NB4 (cell line): ENCODE measurements around the gene RAC3.

ENCODE experiments used
- DNase-seq: peaks from one replicate; pipeline ENCODE4 v3.0.0; 2010; ENCODE audit warnings: low read depth
- H3K4me3 ChIP-seq: one replicate; pipeline ENCODE4 v1.5.1; 2011; ENCODE audit warnings: mild to moderate bottlenecking, low read depth, low read length, moderate library complexity
- MYC ChIP-seq: IDR thresholded peaks from 2 replicates; pipeline ENCODE4 v1.6.1; 2011; ENCODE audit warnings: low read depth, low read length
- POLR2A ChIP-seq: IDR thresholded peaks from 2 replicates; pipeline ENCODE4 v1.6.1; 2011; ENCODE audit warnings: mild to moderate bottlenecking; ENCODE audit not compliant: insufficient read length; ENCODE audit errors: extremely low read depth
- TF ChIP-seq, protein P1 (sequence below): IDR thresholded peaks from one replicate; pipeline ENCODE4 v1.5.1; 2012; ENCODE audit warnings: low read depth, low read length
- TF ChIP-seq, protein P2 (sequence below): IDR thresholded peaks from 2 replicates; pipeline ENCODE4 v1.6.1; 2011; ENCODE audit warnings: low read depth, low read length

Gene RAC3

DNA sequence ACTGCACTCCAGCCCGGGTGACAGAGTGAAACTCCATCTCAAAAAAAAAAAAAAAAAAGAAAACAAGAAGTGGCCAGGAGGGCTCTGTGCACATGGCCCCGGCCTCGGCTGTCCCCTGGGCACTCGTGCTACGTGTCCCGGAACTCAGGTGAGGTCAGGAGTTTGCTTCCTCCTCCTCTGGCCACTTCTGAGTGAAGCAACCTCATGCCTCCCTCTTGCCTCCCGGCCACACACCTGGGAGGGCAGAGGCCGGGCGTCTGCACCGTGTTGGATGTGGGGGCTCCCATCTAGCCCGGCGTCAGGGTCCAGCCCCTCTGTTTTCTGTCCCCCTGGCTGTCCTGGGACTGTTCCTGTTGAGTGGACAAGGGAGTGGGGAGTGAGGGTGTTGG is 31.9 kb upstream of the RAC3 start:
- no peak for DNase-seq
- H3K4me3 ChIP-seq, result no peak overlapping the region
- TF ChIP-seq MYC (no peak), POLR2A (no peak)
- TF ChIP-seq, protein P1, sequence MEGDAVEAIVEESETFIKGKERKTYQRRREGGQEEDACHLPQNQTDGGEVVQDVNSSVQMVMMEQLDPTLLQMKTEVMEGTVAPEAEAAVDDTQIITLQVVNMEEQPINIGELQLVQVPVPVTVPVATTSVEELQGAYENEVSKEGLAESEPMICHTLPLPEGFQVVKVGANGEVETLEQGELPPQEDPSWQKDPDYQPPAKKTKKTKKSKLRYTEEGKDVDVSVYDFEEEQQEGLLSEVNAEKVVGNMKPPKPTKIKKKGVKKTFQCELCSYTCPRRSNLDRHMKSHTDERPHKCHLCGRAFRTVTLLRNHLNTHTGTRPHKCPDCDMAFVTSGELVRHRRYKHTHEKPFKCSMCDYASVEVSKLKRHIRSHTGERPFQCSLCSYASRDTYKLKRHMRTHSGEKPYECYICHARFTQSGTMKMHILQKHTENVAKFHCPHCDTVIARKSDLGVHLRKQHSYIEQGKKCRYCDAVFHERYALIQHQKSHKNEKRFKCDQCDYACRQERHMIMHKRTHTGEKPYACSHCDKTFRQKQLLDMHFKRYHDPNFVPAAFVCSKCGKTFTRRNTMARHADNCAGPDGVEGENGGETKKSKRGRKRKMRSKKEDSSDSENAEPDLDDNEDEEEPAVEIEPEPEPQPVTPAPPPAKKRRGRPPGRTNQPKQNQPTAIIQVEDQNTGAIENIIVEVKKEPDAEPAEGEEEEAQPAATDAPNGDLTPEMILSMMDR, result no peak
- TF ChIP-seq, protein P2, sequence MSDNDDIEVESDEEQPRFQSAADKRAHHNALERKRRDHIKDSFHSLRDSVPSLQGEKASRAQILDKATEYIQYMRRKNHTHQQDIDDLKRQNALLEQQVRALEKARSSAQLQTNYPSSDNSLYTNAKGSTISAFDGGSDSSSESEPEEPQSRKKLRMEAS, result no peak

DNA sequence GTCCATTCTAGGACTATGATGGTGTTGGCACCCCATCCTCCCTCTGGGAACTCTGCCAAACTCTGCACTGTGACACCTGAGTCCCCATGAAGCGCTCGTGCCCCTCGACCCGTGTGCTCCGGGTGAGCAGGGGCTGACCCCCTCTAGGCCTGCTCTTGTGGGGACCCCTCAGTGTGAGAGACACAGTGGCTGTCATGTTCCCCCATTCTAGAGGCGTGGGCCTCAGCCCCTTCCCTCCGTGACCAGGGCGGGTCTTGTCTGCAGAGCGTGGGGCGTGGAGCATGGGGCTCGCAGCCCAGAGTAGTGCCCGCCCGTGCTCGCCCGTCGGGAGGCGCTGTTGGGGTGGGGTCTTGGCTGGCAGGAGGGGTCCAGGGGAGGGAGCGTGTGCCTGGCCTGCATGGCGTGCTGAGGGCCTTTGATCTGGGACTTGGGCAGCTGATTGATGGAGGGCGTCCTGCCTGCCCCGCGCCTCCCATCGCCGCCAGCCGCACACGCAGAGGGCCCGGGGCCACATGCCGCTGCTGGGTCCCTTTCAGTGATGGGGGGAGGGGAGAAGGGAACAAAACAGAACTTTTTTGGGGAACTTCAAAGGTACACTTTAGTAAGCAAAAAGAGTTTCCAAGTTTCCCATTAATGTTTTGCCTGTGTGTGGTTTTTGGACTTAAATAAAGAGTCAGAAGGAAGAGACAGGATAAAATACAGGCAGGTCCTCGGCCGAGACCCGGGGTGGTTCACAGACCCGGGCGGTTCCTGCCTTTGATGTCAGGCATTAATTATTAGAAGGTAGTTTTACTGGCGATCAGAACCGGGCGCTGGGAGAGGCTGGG is 31.3 kb upstream of the RAC3 start:
- TF ChIP-seq MYC (no peak), POLR2A (no peak)
- TF ChIP-seq, protein P2, result no peak
- TF ChIP-seq, protein P1, result no peak
- no peak for DNase-seq
- no peak overlapping the region for H3K4me3 ChIP-seq

GRCh38 chr17:82000803-82001570 is 30.5 kb upstream of the RAC3 start:
- DNase-seq, result no peak
- H3K4me3 ChIP-seq, result no peak overlapping the region
- TF ChIP-seq, protein P2, result no peak
- TF ChIP-seq, protein P1, result no peak
- TF ChIP-seq POLR2A (no peak), MYC (no peak)

DNA sequence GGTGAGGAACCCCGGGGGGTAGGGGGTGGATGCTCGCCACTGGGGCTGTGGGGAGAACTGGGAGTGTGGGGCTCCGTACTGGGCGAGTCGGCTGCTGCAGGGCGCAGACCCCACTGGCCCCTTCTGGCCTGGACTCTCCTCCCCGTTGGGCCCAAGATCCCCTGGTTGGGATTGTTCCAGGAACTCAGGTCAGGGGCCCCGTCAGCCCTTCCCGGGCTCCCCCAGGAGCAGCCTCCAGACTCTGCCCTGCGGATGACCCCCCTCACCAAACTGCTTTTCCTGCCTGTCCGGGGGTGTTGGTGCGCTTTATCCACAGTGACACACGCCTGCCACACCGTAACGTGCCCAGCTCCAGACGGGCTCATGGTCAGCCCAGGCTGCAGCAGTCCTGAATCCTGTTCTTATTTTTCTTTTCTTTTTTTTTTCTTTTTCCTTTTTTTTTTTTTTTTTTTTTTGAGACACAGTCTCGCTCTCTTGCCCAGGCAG is 29.9 kb upstream of the RAC3 start:
- H3K4me3 ChIP-seq, result no peak overlapping the region
- TF ChIP-seq, protein P2, result no peak
- TF ChIP-seq POLR2A, result no peak
- TF ChIP-seq MYC, result no peak
- TF ChIP-seq, protein P1, result no peak
- DNase-seq, result no peak

DNA sequence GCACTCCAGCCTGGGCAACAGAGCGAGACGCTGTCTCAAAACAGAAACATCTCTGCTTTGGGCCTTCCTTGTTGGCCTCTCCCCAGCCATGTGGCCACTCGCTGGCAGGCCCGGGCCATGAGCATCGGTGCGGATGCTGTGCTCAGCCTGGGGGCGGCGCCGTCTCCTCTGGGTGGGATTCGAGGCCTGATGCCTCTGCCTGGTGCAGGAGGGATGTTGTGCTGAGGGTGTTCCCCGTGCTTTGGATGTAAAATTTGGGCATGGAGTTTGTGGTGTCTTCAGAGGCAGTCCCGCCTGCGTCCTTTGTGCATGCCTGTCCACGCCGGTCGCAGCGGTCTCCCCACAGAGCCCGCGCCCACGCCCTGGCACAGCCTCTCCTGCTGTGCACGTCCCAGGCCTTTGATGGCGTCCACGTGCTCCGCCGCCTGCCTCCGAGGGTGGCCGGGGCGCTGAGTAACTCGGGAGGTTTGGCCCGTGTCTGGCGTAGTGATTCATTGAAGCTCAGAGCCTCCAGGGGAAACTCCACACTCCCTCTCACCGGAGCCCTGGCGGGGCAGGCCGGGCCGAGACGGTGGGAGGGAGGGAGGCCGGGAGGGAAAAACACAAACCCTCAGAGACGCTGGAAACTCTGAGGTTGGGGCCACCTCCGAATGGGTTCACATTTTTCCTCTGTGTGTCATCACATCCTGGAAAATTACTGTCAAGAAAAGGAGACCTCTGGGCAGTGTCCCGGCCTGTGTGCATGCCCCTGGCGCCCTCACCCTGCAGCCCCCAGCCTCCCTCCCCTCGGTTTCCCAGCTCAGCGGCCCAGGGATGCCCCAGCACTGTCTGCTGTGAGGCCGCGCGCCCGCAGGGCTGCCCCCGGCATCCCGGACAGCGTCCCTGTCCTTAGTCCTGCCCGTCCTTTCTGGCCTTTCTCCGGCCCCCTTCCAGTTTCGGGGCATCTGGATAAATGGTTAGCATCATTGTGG is 27.8 kb upstream of the RAC3 start:
- TF ChIP-seq, protein P2, result no peak
- TF ChIP-seq POLR2A, result no peak
- TF ChIP-seq, protein P1, result no peak
- TF ChIP-seq MYC, result no peak
- no peak for DNase-seq
- H3K4me3 ChIP-seq, result no peak overlapping the region
